ENCODE results near the gene DDX41. TPM values are rescaled to one million over a fixed set of nuclear protein-coding genes. Genes with fewer than 3 reads are reported as not detected.
"Not testable (repeated sequence)": the region's sequence is repeated elsewhere in the genome, so short reads cannot be mapped to it uniquely, and the experiment has no call there.

The DDX41 gene
- 30.1 TPM for total RNA-seq
- long read RNA-seq, partial matches to known transcripts = 4 of 8 reads
- long read RNA-seq, other reads (novel, unspliced or antisense) = 2 of 8 reads

- peak; percentile 95 for ATAC-seq
- intact Hi-C loops (cut with DNase I) = loop anchor here (2.0 kb wide), 1 partner anchor 38 kb away; the partner anchor contains the start of gene FAM193B
- peak; percentile 98 for DNase-seq (ENCODE audit: missing footprints)
Measured at GRCh38 chr5:177516601-177517568, at the start of gene DDX41. TSS of gene DDX41 (minus strand) at chr5:177516961. CDS start at chr5:177516945, 16 bp downstream.

- DNase-seq (ENCODE audit: missing footprints) = no peak
- intact Hi-C loops (cut with DNase I) = no loop called here
- ATAC-seq = no peak
Measured at GRCh38 chr5:177565046-177565445, 48.3 kb upstream of the DDX41 start.

- intact Hi-C loops (cut with DNase I) = loop anchor here (5.0 kb wide), 1 partner anchor 33 kb away; the partner anchor contains the start of gene TMED9
Measured at GRCh38 chr5:177559446-177559941, 42.7 kb upstream of the DDX41 start.

GRCh38 chr5:177557796-177558195, 41.0 kb upstream of the DDX41 start:
- no peak for DNase-seq (ENCODE audit: missing footprints)
- intact Hi-C loops (cut with DNase I) = loop anchor here (5.0 kb wide), 1 partner anchor 35 kb away; the partner anchor contains the start of gene TMED9
- ATAC-seq = no peak

More at GRCh38 chr5:177559446-177559941, 42.7 kb upstream of the DDX41 start:
- not testable (repeated sequence) for DNase-seq (ENCODE audit: missing footprints); ATAC-seq

- no peak for DNase-seq (ENCODE audit: missing footprints)
- no peak for ATAC-seq
- intact Hi-C loops (cut with DNase I) = loop anchor here (5.0 kb wide), 1 partner anchor 35 kb away; the partner anchor contains the start of gene TMED9
Measured at GRCh38 chr5:177557041-177557647, 40.4 kb upstream of the DDX41 start.

GRCh38 chr5:177555665-177556064, 38.9 kb upstream of the DDX41 start:
- no peak for ATAC-seq
- intact Hi-C loops (cut with DNase I) = loop anchor here (2.0 to 5.0 kb wide), 2 partner anchors 37 to 39 kb away; partner anchors contain the start of genes DDX41 and TMED9

GRCh38 chr5:177555228-177555627, 38.5 kb upstream of the DDX41 start:
- ATAC-seq = no peak
- DNase-seq (ENCODE audit: missing footprints) = no peak
- intact Hi-C loops (cut with DNase I) = loop anchor here (2.0 to 5.0 kb wide), 2 partner anchors 37 to 38 kb away; partner anchors contain the start of genes DDX41 and TMED9

More at GRCh38 chr5:177555665-177556064, 38.9 kb upstream of the DDX41 start:
- no peak for DNase-seq (ENCODE audit: missing footprints)

- intact Hi-C loops (cut with DNase I) = loop anchor here (2.0 to 5.0 kb wide), 2 partner anchors 38 kb away; partner anchors contain the start of genes DDX41 and TMED9
- ATAC-seq (peak; percentile 96), DNase-seq (ENCODE audit: missing footprints) (peak; percentile 97)
Measured at GRCh38 chr5:177554474-177555111, 37.8 kb upstream of the DDX41 start, which contains the start of gene FAM193B. TSS of gene FAM193B (minus strand) at chr5:177554563. CDS start at chr5:177554458, 105 bp downstream.

- ATAC-seq (peak; percentile 23), DNase-seq (ENCODE audit: missing footprints) (peak; percentile 72)
- intact Hi-C loops (cut with DNase I) = loop anchor here (2.0 kb wide), 1 partner anchor 37 kb away; the partner anchor contains the start of gene DDX41
Measured at GRCh38 chr5:177553671-177554429, 37.1 kb upstream of the DDX41 start.

GRCh38 chr5:177552839-177553455, 36.2 kb upstream of the DDX41 start:
- ATAC-seq (no peak), DNase-seq (ENCODE audit: missing footprints) (no peak)
- intact Hi-C loops (cut with DNase I) = no loop called here

GRCh38 chr5:177550122-177550521, 33.4 kb upstream of the DDX41 start:
- DNase-seq (ENCODE audit: missing footprints) (no peak), ATAC-seq (no peak)

GRCh38 chr5:177548495-177548894, 31.7 kb upstream of the DDX41 start:
- intact Hi-C loops (cut with DNase I) = no loop called here
- DNase-seq (ENCODE audit: missing footprints) (no peak), ATAC-seq (no peak)

More at GRCh38 chr5:177550122-177550521, 33.4 kb upstream of the DDX41 start:
- intact Hi-C loops (cut with DNase I) = no loop called here

GRCh38 chr5:177547736-177548135, 31.0 kb upstream of the DDX41 start:
- DNase-seq (ENCODE audit: missing footprints) = no peak
- intact Hi-C loops (cut with DNase I) = no loop called here
- ATAC-seq = no peak

- intact Hi-C loops (cut with DNase I) = no loop called here
- no peak for DNase-seq (ENCODE audit: missing footprints)
- peak; percentile 82 for ATAC-seq
Measured at GRCh38 chr5:177546258-177546741, 29.5 kb upstream of the DDX41 start.

GRCh38 chr5:177545487-177546257, 28.9 kb upstream of the DDX41 start:
- intact Hi-C loops (cut with DNase I) = no loop called here
- peak; percentile 80 for ATAC-seq

GRCh38 chr5:177542816-177543465, 26.2 kb upstream of the DDX41 start:
- DNase-seq (ENCODE audit: missing footprints) = no peak
- intact Hi-C loops (cut with DNase I) = no loop called here
- ATAC-seq = no peak

More at GRCh38 chr5:177545487-177546257, 28.9 kb upstream of the DDX41 start:
- DNase-seq (ENCODE audit: missing footprints) = no peak
